ENCODE data around the gene SLC9C2. TPM values are rescaled to one million over a fixed set of nuclear protein-coding genes. Genes with fewer than 3 reads are reported as not detected.
"Not testable (repeated sequence)": the region's sequence is repeated elsewhere in the genome, so short reads cannot be mapped to it uniquely, and the experiment has no call there.

The SLC9C2 gene
- total RNA-seq, 4 donors from 2014 or later, result not detected

DNA sequence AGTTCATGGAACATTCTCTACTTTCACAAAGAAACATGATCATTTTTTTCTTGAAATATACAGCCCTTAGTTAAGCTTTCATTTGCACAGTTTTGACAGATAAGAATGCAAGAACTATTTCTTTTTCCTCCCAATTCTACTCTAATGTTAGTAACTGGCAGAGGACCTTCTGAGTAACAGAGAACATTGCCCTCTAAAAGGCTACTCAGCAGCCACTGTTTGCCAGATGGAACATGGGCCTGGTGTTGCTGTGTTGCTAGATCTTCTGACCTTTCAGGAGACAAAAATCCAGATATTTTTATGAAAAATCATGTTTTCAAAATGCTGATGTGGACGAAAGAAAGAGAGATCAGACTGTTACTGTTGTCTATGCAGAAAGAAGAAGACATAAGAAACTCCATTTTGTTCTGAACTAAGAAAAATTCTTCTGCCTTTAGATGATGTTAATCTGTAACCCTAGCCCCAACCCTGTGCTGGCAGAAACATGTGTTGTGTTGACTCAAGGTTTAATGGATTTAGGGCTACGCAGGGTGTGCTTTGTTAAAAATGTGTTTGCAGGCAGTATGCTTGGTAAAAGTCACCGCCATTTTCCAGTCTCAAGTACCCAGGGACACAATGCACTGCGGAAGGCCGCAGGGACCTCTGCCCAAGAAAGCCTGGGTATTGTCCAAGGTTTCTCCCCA is 128.6 kb downstream of the SLC9C2 start:
- H3K27ac ChIP-seq, result peak overlapping the region in 2 of 4 donors; percentile 3 to 10
- H3K36me3 ChIP-seq, result no peaks in the 10 kb centered on the region
- intact Hi-C loops (cut with DNase I; ENCODE audit: low total_unique reads) (no loop called here), in situ Hi-C loops (cut with MboI; ENCODE audit: low sequenced_read_pairs in 4 of 4) (no loop called here)
- H3K4me1 ChIP-seq, result peaks cover 27 to 34% of the 10 kb centered on the region in 2 donors
- DNase-seq, result no peak
- H3K27me3 ChIP-seq, result no peaks in the 10 kb centered on the region
- no peak overlapping the region for H3K4me3 ChIP-seq
- no peaks in the 10 kb centered on the region for H3K9me3 ChIP-seq
- no peak for ATAC-seq
- no peak for TF ChIP-seq POLR2A (IDR thresholded peaks at IDR 0.05)
- TF ChIP-seq CTCF (IDR thresholded peaks at IDR 0.05 in 4 of 5, conservative IDR thresholded peaks at IDR 0.05 in 1 of 5), result no peak

DNA sequence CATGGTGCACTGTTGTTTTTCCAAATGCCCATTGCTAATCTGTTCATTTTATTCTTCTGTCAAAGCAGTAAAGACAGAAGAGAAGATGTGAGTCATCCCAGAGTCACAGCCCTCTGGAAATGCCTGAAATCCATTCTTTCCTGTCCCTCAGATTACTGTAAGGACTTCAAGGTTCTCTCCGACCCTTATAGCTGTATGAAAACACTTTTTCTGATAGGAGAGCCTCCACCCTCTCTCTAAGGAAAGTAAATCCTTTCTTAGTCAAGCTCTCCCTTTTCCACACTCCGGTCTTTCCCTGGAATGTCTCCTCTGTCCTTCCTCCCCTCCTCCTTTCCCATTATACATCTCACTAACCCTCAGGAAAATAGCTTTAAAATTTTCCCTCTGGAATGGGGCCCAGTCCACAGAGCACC is 129.3 kb downstream of the SLC9C2 start:
- Histone ChIP-seq H3K27me3 (no peaks in the 10 kb centered on the region), H3K4me3 (no peak overlapping the region), H3K36me3 (no peaks in the 10 kb centered on the region), H3K9me3 (no peaks in the 10 kb centered on the region), H3K4me1 (peaks cover 20 to 28% of the 10 kb centered on the region in 2 donors), H3K27ac (peak overlapping the region in 1 of 4 donors; percentile 10)
- in situ Hi-C loops (cut with MboI; ENCODE audit: low sequenced_read_pairs in 4 of 4) (no loop called here), intact Hi-C loops (cut with DNase I; ENCODE audit: low total_unique reads) (no loop called here)
- TF ChIP-seq CTCF (IDR thresholded peaks at IDR 0.05 in 4 of 5, conservative IDR thresholded peaks at IDR 0.05 in 1 of 5) (no peak), POLR2A (IDR thresholded peaks at IDR 0.05) (no peak)
- DNase-seq (no peak), ATAC-seq (no peak)

- intact Hi-C loops (cut with DNase I; ENCODE audit: low total_unique reads) (no loop called here), in situ Hi-C loops (cut with MboI; ENCODE audit: low sequenced_read_pairs in 4 of 4) (no loop called here)
- H3K27ac ChIP-seq, result no peak overlapping the region
- H3K4me1 ChIP-seq, result peaks cover 7 to 15% of the 10 kb centered on the region in 2 donors
- no peaks in the 10 kb centered on the region for H3K36me3 ChIP-seq
- H3K9me3 ChIP-seq, result no peaks in the 10 kb centered on the region
- ATAC-seq (no peak), DNase-seq (no peak)
- no peak overlapping the region for H3K4me3 ChIP-seq
- TF ChIP-seq CTCF (IDR thresholded peaks at IDR 0.05 in 4 of 5, conservative IDR thresholded peaks at IDR 0.05 in 1 of 5), result no peak
- no peak for TF ChIP-seq POLR2A (IDR thresholded peaks at IDR 0.05)
- H3K27me3 ChIP-seq, result no peaks in the 10 kb centered on the region
Measured at GRCh38 chr1:173470608-173471007, 132.3 kb downstream of the SLC9C2 start.

- no peak for TF ChIP-seq POLR2A (IDR thresholded peaks at IDR 0.05)
- TF ChIP-seq CTCF (IDR thresholded peaks at IDR 0.05 in 4 of 5, conservative IDR thresholded peaks at IDR 0.05 in 1 of 5), result no peak
- DNase-seq (no peak), ATAC-seq (no peak)
- no peaks in the 10 kb centered on the region for H3K9me3 ChIP-seq
- H3K27ac ChIP-seq, result no peak overlapping the region
- no peaks in the 10 kb centered on the region for H3K27me3 ChIP-seq
- intact Hi-C loops (cut with DNase I; ENCODE audit: low total_unique reads) (no loop called here), in situ Hi-C loops (cut with MboI; ENCODE audit: low sequenced_read_pairs in 4 of 4) (no loop called here)
- no peaks in the 10 kb centered on the region for H3K36me3 ChIP-seq
- H3K4me1 ChIP-seq, result peaks cover 0 to 10% of the 10 kb centered on the region in 2 donors
- no peak overlapping the region for H3K4me3 ChIP-seq
Measured at GRCh38 chr1:173469656-173470055, 133.2 kb downstream of the SLC9C2 start.

DNA sequence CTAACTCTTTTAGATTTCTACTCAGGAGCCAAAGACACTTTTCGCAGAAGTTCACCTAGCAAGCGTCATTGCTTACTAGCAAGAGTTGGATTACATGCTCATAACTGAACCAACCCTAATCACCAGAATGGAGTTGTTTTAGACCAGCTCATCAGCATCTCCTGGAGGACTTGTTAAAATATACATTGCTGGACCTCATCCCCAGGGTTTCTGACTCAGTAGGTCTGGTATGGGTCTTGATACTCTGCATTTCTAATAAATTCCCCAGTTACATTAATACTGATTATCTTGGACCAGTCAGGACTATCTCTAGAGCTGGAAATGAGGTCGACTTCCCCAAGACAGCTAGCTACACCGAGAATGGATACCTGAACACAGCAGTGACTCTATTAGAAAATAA is 135.4 kb downstream of the SLC9C2 start:
- in situ Hi-C loops (cut with MboI; ENCODE audit: low sequenced_read_pairs in 4 of 4) (no loop called here), intact Hi-C loops (cut with DNase I; ENCODE audit: low total_unique reads) (no loop called here)
- no peak overlapping the region for H3K27ac ChIP-seq
- peaks cover 0 to under 1% of the 10 kb centered on the region in 2 donors for H3K4me1 ChIP-seq
- H3K27me3 ChIP-seq, result no peaks in the 10 kb centered on the region
- no peaks in the 10 kb centered on the region for H3K9me3 ChIP-seq
- ATAC-seq (no peak), DNase-seq (no peak)
- TF ChIP-seq POLR2A (IDR thresholded peaks at IDR 0.05) (no peak), CTCF (IDR thresholded peaks at IDR 0.05 in 4 of 5, conservative IDR thresholded peaks at IDR 0.05 in 1 of 5) (no peak)
- H3K36me3 ChIP-seq, result no peaks in the 10 kb centered on the region
- H3K4me3 ChIP-seq, result no peak overlapping the region

DNA sequence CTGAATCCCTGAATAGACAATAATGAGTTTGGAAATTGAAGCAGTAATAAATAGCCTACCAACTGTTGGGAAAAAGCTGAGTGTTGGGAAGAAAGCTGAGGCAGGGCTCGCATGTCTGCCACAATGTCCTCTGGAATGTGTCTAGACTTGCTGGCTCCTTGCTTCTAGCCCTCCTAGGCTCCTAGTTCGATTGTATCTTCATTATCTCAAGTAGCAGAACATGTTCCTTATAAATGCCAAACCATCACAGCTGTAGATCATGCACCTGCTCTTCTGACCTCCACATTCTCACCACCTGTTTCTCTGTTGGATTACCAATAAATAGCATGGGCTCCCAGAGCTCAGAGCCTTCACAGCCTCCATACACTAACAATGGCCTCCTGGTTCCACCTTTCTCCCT is 138.7 kb downstream of the SLC9C2 start:
- in situ Hi-C loops (cut with MboI; ENCODE audit: low sequenced_read_pairs in 4 of 4); H3K27me3 ChIP-seq; H3K4me1 ChIP-seq; ATAC-seq; H3K4me3 ChIP-seq; DNase-seq; H3K27ac ChIP-seq; H3K9me3 ChIP-seq; intact Hi-C loops (cut with DNase I; ENCODE audit: low total_unique reads): not testable (repeated sequence)
- H3K36me3 ChIP-seq, result peaks cover 0 to 10% of the 10 kb centered on the region in 2 donors

DNA sequence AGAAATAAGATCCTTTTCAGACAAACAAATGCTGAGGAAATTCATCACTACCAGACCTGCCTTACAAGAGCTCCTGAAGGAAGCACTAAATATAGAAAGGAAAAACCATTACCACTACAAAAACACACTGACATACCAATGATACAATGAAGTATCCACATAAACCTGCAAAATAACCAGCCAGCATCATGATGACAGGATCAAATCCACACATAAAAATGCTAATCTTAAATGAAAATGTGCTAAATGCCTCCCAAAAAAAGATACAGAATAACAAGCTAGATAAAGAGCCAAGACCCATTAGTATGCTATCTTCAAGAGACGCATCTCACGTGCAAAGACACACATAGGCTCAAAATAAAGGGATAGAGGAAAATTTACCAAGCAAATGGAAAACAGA is 140.2 kb downstream of the SLC9C2 start:
- H3K27me3 ChIP-seq; ATAC-seq; H3K4me1 ChIP-seq; H3K27ac ChIP-seq; in situ Hi-C loops (cut with MboI; ENCODE audit: low sequenced_read_pairs in 4 of 4); intact Hi-C loops (cut with DNase I; ENCODE audit: low total_unique reads); H3K4me3 ChIP-seq; H3K9me3 ChIP-seq; DNase-seq: not testable (repeated sequence)
- peaks cover 2 to 10% of the 10 kb centered on the region in 2 donors for H3K36me3 ChIP-seq
